ENCODE measurements around the gene CCL5.

CCL5 gene

GRCh38 chr17:35912942-35913341 is 32.8 kb upstream of the CCL5 start:
- H3K4me1 ChIP-seq (ENCODE audit: control insufficient read depth in 5 of 5, insufficient read depth in 5 of 5, low read length in 5 of 5), result no peaks in the 10 kb centered on the region
- no peaks in the 10 kb centered on the region for H3K36me3 ChIP-seq (ENCODE audit: control insufficient read depth in 5 of 5, insufficient read depth in 5 of 5, low read length in 5 of 5)
- H3K9ac ChIP-seq (ENCODE audit: low read length in 5 of 5), result no peak overlapping the region
- no peak overlapping the region for H3K4me3 ChIP-seq (ENCODE audit: low read depth in 1 of 5, low read length in 5 of 5)
- H3K27ac ChIP-seq (ENCODE audit: low read depth, low read length), result no peak overlapping the region
- no peaks in the 10 kb centered on the region for H3K27me3 ChIP-seq (ENCODE audit: control insufficient read depth in 5 of 5, insufficient read depth in 4 of 5, low read length in 5 of 5)
- H3K9me3 ChIP-seq (ENCODE audit: control insufficient read depth in 5 of 5, low read length in 5 of 5), result no peaks in the 10 kb centered on the region

- Histone ChIP-seq H3K27me3 (ENCODE audit: control insufficient read depth in 5 of 5, insufficient read depth in 4 of 5, low read length in 5 of 5) (no peaks in the 10 kb centered on the region), H3K27ac (ENCODE audit: low read depth, low read length) (no peak overlapping the region), H3K9ac (ENCODE audit: low read length in 5 of 5) (no peak overlapping the region), H3K4me3 (ENCODE audit: low read depth in 1 of 5, low read length in 5 of 5) (no peak overlapping the region), H3K4me1 (ENCODE audit: control insufficient read depth in 5 of 5, insufficient read depth in 5 of 5, low read length in 5 of 5) (no peaks in the 10 kb centered on the region), H3K9me3 (ENCODE audit: control insufficient read depth in 5 of 5, low read length in 5 of 5) (no peaks in the 10 kb centered on the region), H3K36me3 (ENCODE audit: control insufficient read depth in 5 of 5, insufficient read depth in 5 of 5, low read length in 5 of 5) (no peaks in the 10 kb centered on the region)
These were observed 32.3 kb upstream of the CCL5 start for GRCh38 chr17:35912339-35912912.

GRCh38 chr17:35909408-35909807 is 29.2 kb upstream of the CCL5 start:
- Histone ChIP-seq H3K36me3 (ENCODE audit: control insufficient read depth in 5 of 5, insufficient read depth in 5 of 5, low read length in 5 of 5) (no peaks in the 10 kb centered on the region), H3K9me3 (ENCODE audit: control insufficient read depth in 5 of 5, low read length in 5 of 5) (no peaks in the 10 kb centered on the region), H3K4me3 (ENCODE audit: low read depth in 1 of 5, low read length in 5 of 5) (no peak overlapping the region)

GRCh38 chr17:35907691-35908090 is 27.5 kb upstream of the CCL5 start:
- Histone ChIP-seq H3K36me3 (ENCODE audit: control insufficient read depth in 5 of 5, insufficient read depth in 5 of 5, low read length in 5 of 5) (no peaks in the 10 kb centered on the region), H3K9me3 (ENCODE audit: control insufficient read depth in 5 of 5, low read length in 5 of 5) (no peaks in the 10 kb centered on the region), H3K4me1 (ENCODE audit: control insufficient read depth in 5 of 5, insufficient read depth in 5 of 5, low read length in 5 of 5) (no peaks in the 10 kb centered on the region), H3K9ac (ENCODE audit: low read length in 5 of 5) (no peak overlapping the region), H3K4me3 (ENCODE audit: low read depth in 1 of 5, low read length in 5 of 5) (no peak overlapping the region), H3K27me3 (ENCODE audit: control insufficient read depth in 5 of 5, insufficient read depth in 4 of 5, low read length in 5 of 5) (peaks cover 0 to 3% (median 0%) of the 10 kb centered on the region in 5 donors), H3K27ac (ENCODE audit: low read depth, low read length) (no peak overlapping the region)

More at GRCh38 chr17:35909408-35909807, 29.2 kb upstream of the CCL5 start:
- peaks cover 0 to 3% (median 0%) of the 10 kb centered on the region in 5 donors for H3K27me3 ChIP-seq (ENCODE audit: control insufficient read depth in 5 of 5, insufficient read depth in 4 of 5, low read length in 5 of 5)
- no peak overlapping the region for H3K9ac ChIP-seq (ENCODE audit: low read length in 5 of 5)
- no peaks in the 10 kb centered on the region for H3K4me1 ChIP-seq (ENCODE audit: control insufficient read depth in 5 of 5, insufficient read depth in 5 of 5, low read length in 5 of 5)
- H3K27ac ChIP-seq (ENCODE audit: low read depth, low read length), result no peak overlapping the region

- Histone ChIP-seq H3K4me1 (ENCODE audit: control insufficient read depth in 5 of 5, insufficient read depth in 5 of 5, low read length in 5 of 5) (no peaks in the 10 kb centered on the region), H3K36me3 (ENCODE audit: control insufficient read depth in 5 of 5, insufficient read depth in 5 of 5, low read length in 5 of 5) (no peaks in the 10 kb centered on the region), H3K4me3 (ENCODE audit: low read depth in 1 of 5, low read length in 5 of 5) (no peak overlapping the region), H3K9me3 (ENCODE audit: control insufficient read depth in 5 of 5, low read length in 5 of 5) (no peaks in the 10 kb centered on the region), H3K9ac (ENCODE audit: low read length in 5 of 5) (no peak overlapping the region), H3K27ac (ENCODE audit: low read depth, low read length) (no peak overlapping the region), H3K27me3 (ENCODE audit: control insufficient read depth in 5 of 5, insufficient read depth in 4 of 5, low read length in 5 of 5) (peaks cover 0 to 3% (median 0%) of the 10 kb centered on the region in 5 donors)
These were observed 26.9 kb upstream of the CCL5 start for GRCh38 chr17:35906926-35907637.

- no peak overlapping the region for H3K27ac ChIP-seq (ENCODE audit: low read depth, low read length)
These were observed 26.2 kb upstream of the CCL5 start for GRCh38 chr17:35906191-35906925.

GRCh38 chr17:35903451-35903850 is 23.3 kb upstream of the CCL5 start:
- peaks cover 3 to 9% (median 5%) of the 10 kb centered on the region in 5 donors for H3K27me3 ChIP-seq (ENCODE audit: control insufficient read depth in 5 of 5, insufficient read depth in 4 of 5, low read length in 5 of 5)
- no peak overlapping the region for H3K9ac ChIP-seq (ENCODE audit: low read length in 5 of 5)
- H3K4me1 ChIP-seq (ENCODE audit: control insufficient read depth in 5 of 5, insufficient read depth in 5 of 5, low read length in 5 of 5), result peaks cover 0 to 7% (median 0%) of the 10 kb centered on the region in 5 donors
- H3K4me3 ChIP-seq (ENCODE audit: low read depth in 1 of 5, low read length in 5 of 5), result no peak overlapping the region
- no peaks in the 10 kb centered on the region for H3K9me3 ChIP-seq (ENCODE audit: control insufficient read depth in 5 of 5, low read length in 5 of 5)
- H3K36me3 ChIP-seq (ENCODE audit: control insufficient read depth in 5 of 5, insufficient read depth in 5 of 5, low read length in 5 of 5), result no peaks in the 10 kb centered on the region
- H3K27ac ChIP-seq (ENCODE audit: low read depth, low read length), result no peak overlapping the region

More at GRCh38 chr17:35906191-35906925, 26.2 kb upstream of the CCL5 start:
- no peaks in the 10 kb centered on the region for H3K4me1 ChIP-seq (ENCODE audit: control insufficient read depth in 5 of 5, insufficient read depth in 5 of 5, low read length in 5 of 5)
- H3K9me3 ChIP-seq (ENCODE audit: control insufficient read depth in 5 of 5, low read length in 5 of 5), result no peaks in the 10 kb centered on the region
- H3K36me3 ChIP-seq (ENCODE audit: control insufficient read depth in 5 of 5, insufficient read depth in 5 of 5, low read length in 5 of 5), result no peaks in the 10 kb centered on the region
- no peak overlapping the region for H3K4me3 ChIP-seq (ENCODE audit: low read depth in 1 of 5, low read length in 5 of 5)
- H3K9ac ChIP-seq (ENCODE audit: low read length in 5 of 5), result no peak overlapping the region
- peaks cover 0 to 4% (median 3%) of the 10 kb centered on the region in 5 donors for H3K27me3 ChIP-seq (ENCODE audit: control insufficient read depth in 5 of 5, insufficient read depth in 4 of 5, low read length in 5 of 5)

GRCh38 chr17:35901631-35902175 is 21.5 kb upstream of the CCL5 start:
- Histone ChIP-seq H3K4me1 (ENCODE audit: control insufficient read depth in 5 of 5, insufficient read depth in 5 of 5, low read length in 5 of 5) (peaks cover 0 to 7% (median 0%) of the 10 kb centered on the region in 5 donors), H3K36me3 (ENCODE audit: control insufficient read depth in 5 of 5, insufficient read depth in 5 of 5, low read length in 5 of 5) (no peaks in the 10 kb centered on the region), H3K9ac (ENCODE audit: low read length in 5 of 5) (no peak overlapping the region), H3K4me3 (ENCODE audit: low read depth in 1 of 5, low read length in 5 of 5) (no peak overlapping the region), H3K9me3 (ENCODE audit: control insufficient read depth in 5 of 5, low read length in 5 of 5) (no peaks in the 10 kb centered on the region), H3K27me3 (ENCODE audit: control insufficient read depth in 5 of 5, insufficient read depth in 4 of 5, low read length in 5 of 5) (peaks cover 3 to 7% (median 5%) of the 10 kb centered on the region in 5 donors), H3K27ac (ENCODE audit: low read depth, low read length) (no peak overlapping the region)

GRCh38 chr17:35900708-35901480 is 20.7 kb upstream of the CCL5 start:
- H3K27me3 ChIP-seq (ENCODE audit: control insufficient read depth in 5 of 5, insufficient read depth in 4 of 5, low read length in 5 of 5), result peaks cover 3 to 9% (median 5%) of the 10 kb centered on the region in 5 donors
- no peaks in the 10 kb centered on the region for H3K9me3 ChIP-seq (ENCODE audit: control insufficient read depth in 5 of 5, low read length in 5 of 5)
- H3K27ac ChIP-seq (ENCODE audit: low read depth, low read length), result no peak overlapping the region
- peaks cover 0 to 7% (median 0%) of the 10 kb centered on the region in 5 donors for H3K4me1 ChIP-seq (ENCODE audit: control insufficient read depth in 5 of 5, insufficient read depth in 5 of 5, low read length in 5 of 5)
- H3K4me3 ChIP-seq (ENCODE audit: low read depth in 1 of 5, low read length in 5 of 5), result no peak overlapping the region
- H3K9ac ChIP-seq (ENCODE audit: low read length in 5 of 5), result no peak overlapping the region
- no peaks in the 10 kb centered on the region for H3K36me3 ChIP-seq (ENCODE audit: control insufficient read depth in 5 of 5, insufficient read depth in 5 of 5, low read length in 5 of 5)

Data from subcutaneous abdominal adipose tissue (tissue), 5 donors.